GM19397 (cell line): ENCODE results near the gene CBLL2.
"Not testable (repeated sequence)": the region's sequence is repeated elsewhere in the genome, so short reads cannot be mapped to it uniquely, and the experiment has no call there.

Source experiments
- ATAC-seq: cut with Tn5 transposase; IDR thresholded peaks from one replicate; pipeline ENCODE4 v1.9.1; 2021; ENCODE audit warnings: mild to moderate bottlenecking, moderate library complexity; ENCODE audit not compliant: unreplicated experiment

Gene CBLL2

GRCh38 chrX:22272613-22273012 is at the start of gene CBLL2:
TSS of gene CBLL2 (plus strand) at chrX:22272913. CDS start at chrX:22272992, 79 bp downstream.
- ATAC-seq: no peak

- ATAC-seq: no peak
Observed at GRCh38 chrX:22234380-22234779, 38.3 kb upstream of the CBLL2 start.

- no peak for ATAC-seq
Observed at GRCh38 chrX:22237479-22237878, 35.2 kb upstream of the CBLL2 start.

- ATAC-seq: no peak
Observed at GRCh38 chrX:22246620-22247019, 26.1 kb upstream of the CBLL2 start.

- ATAC-seq: no peak
Observed at GRCh38 chrX:22247169-22247568, 25.5 kb upstream of the CBLL2 start.

GRCh38 chrX:22248401-22248800 is 24.3 kb upstream of the CBLL2 start:
- no peak for ATAC-seq

GRCh38 chrX:22249371-22249770 is 23.3 kb upstream of the CBLL2 start:
- no peak for ATAC-seq

GRCh38 chrX:22268706-22269105 is 4.0 kb upstream of the CBLL2 start:
- ATAC-seq: no peak

GRCh38 chrX:22273714-22274317 is 1.1 kb downstream of the CBLL2 start:
- no peak for ATAC-seq

- no peak for ATAC-seq
Observed at GRCh38 chrX:22276781-22277180, 4.1 kb downstream of the CBLL2 start.

GRCh38 chrX:22278375-22278774 is 5.7 kb downstream of the CBLL2 start:
- no peak for ATAC-seq

- ATAC-seq: not testable (repeated sequence)
Observed at GRCh38 chrX:22289209-22289608, 16.5 kb downstream of the CBLL2 start.

- ATAC-seq: no peak
Observed at GRCh38 chrX:22296871-22297270, 24.2 kb downstream of the CBLL2 start.

- no peak for ATAC-seq
Observed at GRCh38 chrX:22300130-22300529, 27.4 kb downstream of the CBLL2 start.

GRCh38 chrX:22310779-22311178 is 38.1 kb downstream of the CBLL2 start:
- ATAC-seq: no peak

- no peak for ATAC-seq
Observed at GRCh38 chrX:22313766-22314165, 41.1 kb downstream of the CBLL2 start.

GRCh38 chrX:22314211-22314610 is 41.5 kb downstream of the CBLL2 start:
- ATAC-seq: no peak

- no peak for ATAC-seq
Observed at GRCh38 chrX:22314692-22315091, 42.0 kb downstream of the CBLL2 start.

- no peak for ATAC-seq
Observed at GRCh38 chrX:22315151-22315550, 42.4 kb downstream of the CBLL2 start.

GRCh38 chrX:22320236-22320873 is 47.6 kb downstream of the CBLL2 start:
- no peak for ATAC-seq

- no peak for ATAC-seq
Observed at GRCh38 chrX:22323541-22323940, 50.8 kb downstream of the CBLL2 start.
